ENCODE data around the gene RELL2.

GRCh38 chr5:141668601-141669265, 31.9 kb downstream of the RELL2 start:
- no peak for TF ChIP-seq POLR2AphosphoS5 (IDR thresholded peaks at IDR 0.05; ENCODE audit: insufficient read depth in 1 of 2, low read depth in 1 of 2)
- no peak for TF ChIP-seq POLR2A (IDR thresholded peaks at IDR 0.05)
- no peak for TF ChIP-seq CTCF (IDR thresholded peaks at IDR 0.05)

All from vagina (tissue), 2 donors.